ENCODE data around the gene RPS5.
"Not testable (repeated sequence)": the region's sequence is repeated elsewhere in the genome, so short reads cannot be mapped to it uniquely, and the experiment has no call there.

The RPS5 gene

DNA sequence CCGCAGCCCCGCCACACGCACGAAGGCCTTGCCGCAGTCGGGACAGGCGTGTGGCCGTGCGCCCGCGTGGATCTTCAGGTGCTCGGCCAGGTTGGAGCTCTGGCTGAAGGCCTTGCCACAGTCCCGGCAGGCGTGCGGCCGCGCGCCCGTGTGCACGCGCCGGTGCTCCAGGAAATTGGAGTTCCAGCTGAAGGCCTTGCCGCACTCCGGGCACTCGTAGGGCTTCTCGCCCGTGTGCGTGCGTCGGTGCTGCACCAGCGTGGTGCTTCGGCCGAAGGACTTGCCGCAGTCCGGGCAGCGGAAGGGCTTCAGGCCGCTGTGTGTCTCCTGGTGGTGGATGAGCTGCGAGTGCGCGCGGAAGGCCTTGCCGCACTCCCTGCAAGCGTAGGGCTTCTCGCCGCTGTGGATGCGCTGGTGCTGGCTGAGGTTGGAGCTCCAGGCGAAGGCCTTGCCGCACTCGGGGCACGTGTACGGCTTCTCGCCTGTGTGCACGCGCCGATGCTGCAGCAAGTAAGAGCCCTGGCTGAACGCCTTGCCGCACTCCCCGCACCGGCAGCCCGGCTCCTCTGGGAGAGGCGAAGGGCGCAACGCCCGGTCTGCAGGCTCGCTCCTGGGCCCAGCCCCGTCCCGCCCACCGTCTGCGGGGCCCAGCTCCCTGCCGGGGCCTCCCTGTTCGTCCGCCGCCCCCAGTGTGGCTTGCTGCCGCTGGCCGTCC lies 30.1 kb upstream of the RPS5 start:
- peak; percentile 52 for DNase-seq

DNA sequence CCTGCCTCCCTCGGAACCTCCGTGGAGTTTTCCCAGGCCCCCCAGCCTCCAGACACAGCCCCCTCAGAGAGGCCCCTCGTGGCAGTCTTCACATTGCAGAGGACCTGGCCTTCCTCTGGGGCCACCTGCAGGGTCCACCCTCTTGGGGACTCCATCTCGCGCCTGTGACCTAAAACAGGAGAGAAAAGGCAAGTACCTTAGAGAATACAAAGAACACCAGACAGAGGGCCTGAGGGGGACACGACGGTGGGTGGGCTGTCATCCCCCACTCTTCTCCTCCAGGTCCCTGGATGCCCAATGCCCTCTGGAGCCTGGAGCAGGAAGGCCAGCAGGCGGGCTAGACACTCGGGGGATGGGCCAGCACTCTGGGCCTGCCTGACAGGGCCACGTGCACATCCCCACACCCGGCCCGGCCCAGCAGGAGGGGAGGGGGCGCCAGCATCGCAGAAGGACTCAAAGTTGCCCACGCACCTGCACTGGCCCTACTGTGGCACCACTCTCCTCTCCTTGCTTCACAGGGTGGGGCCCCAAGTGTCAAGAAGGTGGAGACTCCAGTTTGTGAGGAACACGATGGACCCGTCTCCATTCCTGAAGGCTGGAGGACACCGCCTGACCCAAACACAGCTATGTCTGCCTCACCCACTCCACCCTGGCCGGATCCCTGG lies 29.5 kb upstream of the RPS5 start:
- no peak for DNase-seq

DNA sequence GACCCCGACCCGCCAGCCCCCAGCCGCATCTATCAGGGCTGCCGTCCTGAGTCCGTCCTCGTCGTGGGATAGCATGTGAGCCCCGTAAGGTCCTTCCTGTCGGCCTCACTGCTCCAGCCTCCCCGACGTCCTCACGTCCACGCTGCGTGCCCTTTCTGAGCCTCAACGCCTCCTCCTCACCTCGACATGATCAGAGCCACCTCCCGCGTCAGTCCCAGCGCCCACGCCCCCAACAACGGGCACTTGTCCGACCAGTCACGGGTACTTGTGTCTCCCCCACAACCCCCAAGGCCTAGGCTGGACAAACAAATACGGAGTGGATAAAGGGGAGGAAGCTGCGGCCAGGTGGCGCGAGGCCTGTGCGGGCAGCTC lies 25.2 kb upstream of the RPS5 start:
- DNase-seq, result no peak

DNA sequence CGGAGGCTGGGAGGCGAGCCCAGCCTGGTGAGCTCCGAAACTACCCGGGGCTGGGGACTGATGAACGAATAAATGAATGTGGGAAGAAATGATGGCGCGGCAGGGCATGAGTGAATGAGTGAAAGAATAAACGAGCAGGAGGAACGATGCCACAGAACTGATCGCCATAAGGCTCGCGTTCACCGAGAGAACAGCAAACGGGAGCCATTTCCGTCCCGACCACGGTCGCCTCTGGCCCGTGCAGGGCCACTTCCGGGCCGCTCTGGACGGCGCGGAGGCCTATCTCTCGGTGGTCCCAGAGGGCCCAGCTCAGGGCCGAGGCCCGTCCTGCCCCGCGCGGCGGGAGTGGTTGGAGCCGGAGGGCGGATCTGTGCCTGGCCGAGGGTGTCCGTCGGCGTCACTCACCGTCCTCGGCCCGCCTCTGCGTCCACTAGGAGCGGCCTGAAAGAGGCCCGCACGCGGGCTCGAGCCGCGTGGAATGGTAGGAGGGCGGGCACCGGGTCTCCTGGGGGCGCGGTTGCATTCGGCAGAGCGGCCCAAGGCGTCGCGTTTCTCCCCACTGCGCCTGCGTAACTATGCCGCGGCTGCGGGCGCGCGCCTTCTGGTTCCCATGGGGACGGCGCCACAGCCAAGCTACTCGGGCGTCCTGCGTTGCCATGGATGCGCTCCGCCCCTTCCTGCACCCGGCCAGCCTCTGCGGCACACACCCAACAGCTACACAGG lies 24.6 kb upstream of the RPS5 start, which contains the start of gene ZNF497:
Gene ZNF497, minus strand, starts transcription at position 480 of the 723 bp plus-strand sequence. CDS start 5,116 bp downstream, outside the sequence.
- peak; percentile 100 for DNase-seq

DNA sequence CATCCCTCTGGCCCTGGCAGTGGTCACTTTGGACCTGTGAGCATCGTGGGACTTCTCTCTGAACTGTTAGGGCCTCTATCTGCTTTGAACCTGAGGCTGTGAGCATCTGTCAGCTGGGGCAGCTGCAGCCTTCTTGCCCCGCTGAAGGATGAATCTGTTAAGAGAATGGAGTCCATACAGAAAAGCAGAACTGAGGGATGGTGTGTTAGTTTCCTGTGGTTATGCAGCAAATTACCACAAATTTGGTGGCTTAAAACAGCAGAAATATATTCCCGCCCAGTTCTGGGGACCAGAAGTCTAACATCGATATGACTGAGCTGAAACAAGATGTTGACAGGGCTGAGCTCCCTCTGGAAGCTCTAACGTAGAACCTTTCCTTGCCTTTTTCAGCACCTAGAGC lies 22.9 kb upstream of the RPS5 start:
- DNase-seq, result no peak

DNA sequence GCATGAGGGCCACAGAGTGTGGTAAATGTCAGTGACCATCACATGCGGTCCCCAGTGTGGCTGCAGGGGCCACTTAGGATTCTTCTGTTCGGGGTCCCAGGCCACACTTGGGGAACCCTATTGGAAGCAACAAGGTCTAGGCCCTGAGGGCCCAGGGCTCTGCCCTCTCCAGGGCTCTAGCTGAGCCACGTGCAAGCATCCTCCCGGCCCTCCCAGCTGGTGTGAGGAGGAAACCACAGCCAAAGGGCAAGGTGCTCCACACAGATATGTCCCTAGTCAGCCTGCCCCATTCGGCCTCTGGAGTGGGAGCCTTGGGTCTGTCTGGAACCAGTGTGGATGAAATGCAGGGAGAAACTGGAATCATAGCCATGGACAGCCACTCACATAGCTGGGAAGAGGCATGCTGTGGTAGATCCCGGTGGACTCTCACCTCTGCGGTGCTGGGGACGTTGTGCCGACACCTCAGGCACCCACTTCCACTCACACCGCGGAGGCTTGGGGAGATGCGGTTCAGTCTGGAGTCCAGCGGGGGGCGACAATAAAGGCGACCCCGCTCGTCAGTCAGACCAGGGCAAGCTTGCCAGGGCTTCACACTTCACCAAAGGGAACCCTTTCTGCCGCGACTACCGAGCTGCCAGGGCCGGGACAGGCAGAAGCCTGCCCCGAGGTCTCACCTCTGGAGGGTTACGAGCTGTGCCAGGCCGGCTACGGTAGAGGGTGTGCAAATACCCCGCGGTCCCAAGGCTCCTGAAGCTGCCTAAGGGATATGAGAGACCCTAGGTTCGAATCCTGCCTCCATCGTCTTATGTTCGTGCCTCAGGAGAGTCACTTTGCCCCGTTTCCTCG lies 20.3 kb upstream of the RPS5 start:
- no peak for DNase-seq

DNA sequence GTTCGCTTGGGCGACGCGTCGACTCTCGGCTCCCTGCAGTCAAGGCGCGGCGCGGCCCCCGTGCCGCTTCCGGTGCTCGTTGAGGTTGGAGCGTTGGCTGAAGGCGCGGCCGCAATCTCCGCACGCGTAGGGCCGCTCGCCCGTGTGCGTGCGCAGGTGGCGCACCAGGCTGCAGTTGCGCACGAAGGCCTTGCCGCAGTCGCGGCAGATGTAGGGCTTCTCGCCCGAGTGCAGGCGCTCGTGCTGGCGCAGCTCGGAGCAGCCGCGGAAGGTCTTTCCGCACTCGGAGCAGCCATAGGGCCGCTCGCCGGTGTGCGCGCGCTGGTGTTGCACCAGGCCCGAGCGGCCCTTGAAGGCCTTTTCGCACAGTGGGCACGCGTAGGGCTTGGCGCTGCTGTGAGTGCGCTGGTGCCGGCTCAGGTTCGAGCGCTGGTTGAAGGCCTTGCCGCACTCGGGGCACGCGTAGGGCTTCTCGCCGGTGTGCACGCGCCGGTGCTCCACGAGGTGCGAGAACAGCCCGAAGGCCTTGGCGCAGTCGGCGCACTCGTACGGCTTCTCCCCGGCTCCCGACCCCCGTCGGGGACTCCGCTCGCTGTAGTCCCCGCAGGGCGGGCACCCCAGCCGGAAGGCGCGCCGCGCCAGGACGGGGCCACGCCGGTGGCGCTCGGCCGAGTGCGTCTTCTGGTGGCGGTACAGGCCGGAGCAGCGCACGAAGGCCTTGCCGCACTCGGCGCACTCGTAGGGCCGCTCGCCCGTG lies 19.2 kb upstream of the RPS5 start:
- DNase-seq, result no peak

DNA sequence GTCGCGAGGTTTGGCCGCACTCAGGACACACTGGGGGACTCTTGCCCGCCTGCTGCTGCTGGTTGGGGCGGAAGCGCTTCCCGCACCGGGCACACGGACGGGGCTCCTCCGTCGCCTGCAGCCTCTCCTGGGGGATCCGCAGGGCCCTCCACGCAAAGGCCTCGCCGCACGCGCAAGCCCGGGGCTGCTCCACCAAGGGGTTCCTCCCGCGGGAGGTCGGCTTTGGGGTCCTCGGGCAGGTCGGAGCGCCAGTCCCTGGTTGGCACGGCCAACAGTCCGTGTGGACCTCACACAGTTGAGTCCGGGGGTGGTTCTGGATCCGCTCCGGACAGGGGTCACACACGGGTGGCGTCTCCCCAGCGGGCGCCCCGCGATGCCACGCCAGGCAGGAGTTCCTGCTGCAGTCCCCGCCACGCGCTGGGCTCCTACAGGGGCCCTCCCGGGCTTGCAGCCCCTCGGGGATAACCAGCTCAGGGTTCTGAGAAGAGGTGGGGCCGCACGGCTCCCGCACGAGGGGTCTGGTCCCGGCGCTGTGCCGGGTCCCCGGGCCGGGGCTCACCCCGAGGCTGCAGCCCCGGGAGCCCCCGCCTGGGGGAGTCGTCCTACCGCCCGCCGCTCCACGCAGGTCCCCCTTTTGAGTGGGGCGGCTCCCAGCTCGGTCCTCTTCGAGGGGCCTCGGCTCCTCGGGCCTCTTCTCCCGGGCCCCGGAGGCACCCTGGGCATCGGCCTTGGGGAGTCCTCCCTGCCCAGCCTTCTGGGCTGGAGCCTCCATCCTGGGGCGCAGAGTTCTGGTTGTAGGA lies 18.3 kb upstream of the RPS5 start:
- no peak for DNase-seq

DNA sequence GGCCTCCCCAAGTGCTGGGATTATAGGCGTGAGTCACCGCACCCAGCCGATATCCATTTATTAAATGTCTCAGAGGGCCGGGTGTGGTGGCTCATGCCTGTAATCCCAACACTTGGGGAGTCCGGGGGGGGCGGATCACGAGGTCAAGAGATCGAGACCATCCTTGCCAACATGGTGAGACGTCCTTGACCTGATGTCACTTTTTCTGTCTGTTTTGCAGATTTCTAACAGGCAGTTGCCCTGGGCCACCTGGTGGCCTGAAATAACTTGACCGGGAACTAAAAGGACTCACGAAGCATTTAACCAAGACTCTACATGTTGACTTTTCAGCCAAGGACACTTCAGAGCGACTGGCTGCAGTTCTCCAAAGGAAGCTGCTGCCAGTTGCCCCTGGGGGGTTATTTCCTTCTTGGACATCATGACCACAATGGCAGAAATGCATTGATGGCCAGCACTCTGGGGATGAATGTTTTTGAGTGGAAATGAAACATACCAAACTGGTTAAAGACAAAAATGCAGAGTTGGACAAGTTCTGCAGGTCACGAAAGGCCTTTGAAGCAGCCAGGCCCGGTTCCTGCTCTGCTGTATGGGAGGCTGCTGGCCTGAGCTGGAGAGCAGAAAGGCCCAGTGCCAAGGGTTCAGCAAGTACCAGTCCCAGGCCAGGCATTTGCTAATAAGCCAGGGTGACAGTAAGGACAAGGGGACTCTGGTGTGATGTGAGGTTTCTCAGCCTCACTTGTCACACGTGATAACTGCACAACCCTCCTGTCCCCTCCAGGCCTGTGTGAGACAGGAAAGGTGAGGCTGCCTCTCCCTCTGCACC lies 14.5 kb upstream of the RPS5 start:
- no peak for DNase-seq

DNA sequence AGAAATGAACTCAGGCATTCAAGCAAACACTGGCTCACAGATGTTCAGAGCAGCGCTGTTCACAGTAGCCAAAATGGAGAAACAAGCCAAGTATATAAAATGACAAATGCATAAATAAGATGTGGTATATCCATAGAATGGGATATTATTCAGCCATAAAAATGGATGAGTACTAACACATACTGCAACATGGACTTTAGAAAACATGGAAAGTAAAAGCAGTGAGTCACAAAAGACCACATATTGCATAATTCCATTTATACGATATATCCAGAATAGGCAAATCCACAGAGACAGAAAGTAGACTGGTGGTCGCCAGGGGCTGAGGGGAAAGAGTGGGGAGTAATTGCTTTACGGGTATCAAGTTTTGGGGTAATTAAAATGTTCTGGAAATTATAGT lies 12.9 kb upstream of the RPS5 start:
- no peak for DNase-seq

DNA sequence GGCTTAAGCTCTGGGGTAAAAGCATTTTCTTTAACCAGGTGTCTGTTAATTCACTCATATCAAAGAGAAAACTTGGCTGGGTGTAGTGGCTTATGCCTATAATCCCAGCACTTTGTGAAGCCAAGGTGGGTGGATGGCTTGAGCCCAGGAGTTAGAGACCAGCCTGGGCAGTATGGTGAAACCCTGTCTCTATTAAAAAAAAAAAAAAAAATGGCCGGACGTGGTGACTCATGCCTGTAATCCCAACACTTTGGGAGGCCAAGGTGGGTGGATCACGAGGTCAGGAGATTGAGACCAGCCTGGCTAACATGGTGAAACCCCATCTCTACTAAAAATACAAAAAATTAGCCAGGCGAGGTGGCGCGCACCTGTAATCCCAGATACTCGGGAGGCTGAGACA lies 10.3 kb upstream of the RPS5 start:
- DNase-seq, result not testable (repeated sequence)

DNA sequence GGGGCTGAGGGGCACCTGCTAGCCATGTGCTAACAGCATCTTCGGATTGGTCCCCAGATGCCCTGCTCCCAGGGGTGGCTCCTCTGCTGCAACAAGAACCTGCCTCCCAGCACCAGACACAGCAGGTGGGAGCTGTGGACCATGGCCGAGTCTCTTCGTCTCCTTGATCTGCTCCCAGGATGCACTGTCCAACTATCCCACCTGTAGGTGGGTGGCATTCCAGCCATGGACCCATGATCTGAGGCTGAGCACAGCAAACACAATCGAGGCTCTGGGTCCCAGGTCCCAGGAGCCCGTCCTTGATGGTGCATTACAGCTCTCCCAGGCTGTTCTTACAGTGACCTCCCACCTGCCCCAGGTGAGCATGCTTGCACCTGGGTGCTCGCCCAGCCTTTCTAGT lies 7.8 kb upstream of the RPS5 start:
- DNase-seq, result no peak

DNA sequence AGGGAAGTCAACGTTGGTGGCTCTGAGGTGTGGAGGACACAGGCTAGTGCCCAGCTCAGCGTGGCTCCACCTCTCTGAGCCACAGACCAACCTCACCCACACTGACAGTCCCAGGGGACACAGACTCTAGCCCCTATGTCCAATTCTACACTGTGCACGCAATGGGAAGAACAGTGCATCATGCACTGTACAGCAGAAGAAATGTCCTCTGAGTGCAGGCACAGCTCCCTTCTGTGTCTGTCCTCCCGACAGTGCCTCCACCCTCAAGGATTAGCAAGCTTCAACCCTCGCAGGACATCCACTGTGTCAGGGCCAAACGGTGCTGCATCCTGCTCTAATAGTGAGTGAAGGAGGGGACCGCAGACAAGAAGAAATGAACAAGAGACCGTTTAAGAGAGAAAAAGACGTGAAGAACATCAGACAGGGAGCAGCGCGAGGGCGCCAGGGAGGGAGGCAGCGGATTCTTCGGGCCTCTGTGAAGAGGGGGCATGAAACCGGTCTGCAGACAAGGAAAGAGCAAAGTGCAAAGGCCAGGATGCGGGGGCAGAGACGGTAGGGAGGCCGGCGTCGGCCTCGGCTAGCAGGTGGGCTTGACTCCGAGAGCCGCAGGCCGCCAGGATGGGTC lies 6.9 kb upstream of the RPS5 start:
- no peak for DNase-seq

DNA sequence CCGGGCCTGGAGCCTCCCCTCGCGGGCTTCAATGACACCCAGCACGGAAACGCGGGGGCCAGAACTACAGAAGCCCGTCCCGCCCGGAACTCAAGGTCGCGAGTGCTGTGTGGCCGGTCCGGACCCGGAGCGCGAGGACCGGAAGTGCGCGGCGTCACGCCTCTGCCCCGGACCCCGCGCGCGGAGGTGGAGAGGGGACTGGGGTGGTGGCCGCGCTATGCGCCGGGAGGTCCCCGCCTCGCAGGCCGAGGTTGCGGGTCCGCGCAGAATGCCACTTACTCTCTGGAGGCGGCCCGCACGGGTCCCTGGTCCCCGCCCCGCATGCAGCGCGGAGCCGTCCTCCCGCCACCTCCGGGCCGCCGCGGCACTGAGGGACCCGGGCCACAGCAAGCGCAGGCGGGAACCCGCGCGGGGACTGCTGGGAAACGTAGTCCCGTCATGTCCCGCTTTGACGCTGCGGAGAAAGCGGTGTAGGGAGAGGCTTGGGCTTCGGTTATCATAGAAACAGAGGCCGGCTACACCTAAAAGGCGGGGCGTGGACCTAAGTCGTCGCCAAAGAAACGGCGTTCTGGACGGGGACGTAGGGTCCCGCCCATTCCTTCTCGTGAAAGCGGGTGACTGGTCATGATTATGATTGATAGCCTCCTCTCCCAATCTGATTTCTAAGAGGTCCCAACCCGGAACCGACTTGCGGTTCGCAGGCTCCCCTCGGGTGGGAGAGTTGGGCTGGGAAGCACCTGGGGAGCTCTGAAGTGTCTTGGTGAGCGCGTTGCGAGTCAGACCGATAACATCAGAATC lies 6.2 kb upstream of the RPS5 start, which contains the start of gene ZNF837:
Gene ZNF837, minus strand, starts transcription at position 369 of the 798 bp plus-strand sequence. CDS start 11,698 bp downstream, outside the sequence.
- DNase-seq, result peak; percentile 99

DNA sequence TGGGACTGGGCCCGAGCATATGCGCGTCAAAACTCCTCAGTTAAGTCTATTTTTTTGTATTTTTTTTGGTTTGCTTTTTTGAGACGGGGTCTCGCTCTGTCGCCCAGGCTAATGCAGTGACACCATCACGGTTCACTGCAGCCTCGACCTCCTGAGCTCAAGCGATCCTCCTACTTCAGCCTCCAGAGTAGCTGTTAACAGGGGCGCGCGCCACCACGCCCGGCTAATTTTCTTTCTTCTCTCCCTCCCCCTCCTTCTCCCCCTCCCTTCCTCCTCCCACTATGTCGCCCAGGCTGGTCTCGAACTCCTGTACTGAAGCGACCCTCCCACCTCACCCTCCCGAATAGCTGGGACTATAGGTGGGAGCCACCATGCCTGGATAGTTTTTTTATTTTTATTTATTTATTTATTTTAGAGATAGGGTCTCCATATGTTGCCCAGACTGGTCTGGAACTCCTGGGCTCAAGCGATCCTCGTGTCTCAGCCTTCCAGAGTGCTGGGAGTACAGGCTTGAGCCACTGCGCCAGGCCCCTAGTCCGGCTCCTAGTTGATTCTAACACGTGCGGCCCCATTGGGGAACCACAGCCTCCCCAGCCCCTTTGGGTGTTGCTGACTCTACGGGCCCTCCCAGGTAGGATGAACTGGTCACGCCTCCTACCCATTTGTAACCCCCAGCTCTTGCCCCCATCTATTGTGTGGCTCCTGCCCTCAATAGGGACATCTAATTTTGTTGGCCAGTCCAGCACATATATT lies 5.4 kb upstream of the RPS5 start:
- DNase-seq, result no peak

DNA sequence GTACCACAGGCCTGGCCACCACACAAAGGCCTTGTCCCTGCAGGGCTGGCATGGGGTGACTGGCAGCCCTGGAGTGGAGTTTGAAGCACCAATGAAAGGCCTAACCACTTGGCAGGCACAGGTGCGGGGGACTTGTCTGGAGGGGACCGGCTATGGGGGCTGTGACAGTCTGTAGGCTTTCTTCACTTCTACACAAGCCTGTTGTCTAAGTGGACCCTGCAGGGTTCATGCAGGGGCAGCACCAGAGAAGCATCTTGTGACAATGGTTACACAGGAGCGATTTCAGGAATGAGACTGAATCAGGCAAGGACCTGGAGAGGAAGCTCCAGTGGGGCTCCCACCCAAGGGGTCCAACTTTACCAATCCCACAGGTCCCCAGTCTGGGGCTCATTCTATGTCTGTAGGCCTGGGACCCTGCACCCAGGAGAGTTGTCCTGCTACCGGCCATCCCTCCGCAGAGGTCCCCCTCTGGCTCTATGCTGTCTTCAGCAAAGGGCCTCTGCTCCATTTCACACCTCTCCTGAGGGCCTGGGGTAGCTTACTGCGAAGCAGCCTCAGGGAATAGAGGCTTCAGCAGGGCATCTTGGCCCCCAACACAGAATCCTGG lies 4.0 kb upstream of the RPS5 start:
- DNase-seq, result no peak

DNA sequence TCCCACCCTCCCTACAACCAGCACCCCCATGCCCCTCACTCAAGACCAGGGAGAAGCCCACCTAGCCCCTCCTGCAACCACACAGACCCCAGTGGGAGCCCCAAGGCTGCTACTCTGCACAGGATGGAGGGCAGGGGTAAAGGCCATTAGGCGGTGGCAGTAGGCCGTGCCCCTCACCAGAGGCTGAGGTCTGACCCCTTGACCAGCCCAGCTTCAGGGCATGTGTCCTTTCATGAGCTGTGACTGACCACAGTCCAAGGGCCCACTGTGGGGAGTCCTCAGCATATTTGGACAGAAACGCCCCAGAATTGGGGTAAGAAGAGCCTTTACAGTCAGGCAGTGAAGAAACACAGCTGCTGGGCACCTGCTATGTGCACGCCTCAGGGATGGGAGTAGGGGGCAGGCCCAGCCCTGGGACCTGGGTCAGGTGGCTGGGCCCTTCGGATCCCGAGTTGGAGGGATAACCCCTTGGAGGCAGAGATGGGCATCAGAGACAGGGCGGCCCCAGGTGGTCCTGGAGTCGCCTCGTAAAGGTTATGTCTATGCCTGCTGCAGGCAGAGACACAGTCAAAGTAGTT lies 1.7 kb upstream of the RPS5 start:
- DNase-seq, result no peak

Data from retina (tissue), 1 donor.